ENCODE results near the gene DNAJA3. TPM values are rescaled to one million over a fixed set of nuclear protein-coding genes. Genes with fewer than 3 reads are reported as not detected.

The DNAJA3 gene
- total and polyA plus RNA-seq, 12 donors: 29.0 to 76.7 (median 71.4) TPM

DNA sequence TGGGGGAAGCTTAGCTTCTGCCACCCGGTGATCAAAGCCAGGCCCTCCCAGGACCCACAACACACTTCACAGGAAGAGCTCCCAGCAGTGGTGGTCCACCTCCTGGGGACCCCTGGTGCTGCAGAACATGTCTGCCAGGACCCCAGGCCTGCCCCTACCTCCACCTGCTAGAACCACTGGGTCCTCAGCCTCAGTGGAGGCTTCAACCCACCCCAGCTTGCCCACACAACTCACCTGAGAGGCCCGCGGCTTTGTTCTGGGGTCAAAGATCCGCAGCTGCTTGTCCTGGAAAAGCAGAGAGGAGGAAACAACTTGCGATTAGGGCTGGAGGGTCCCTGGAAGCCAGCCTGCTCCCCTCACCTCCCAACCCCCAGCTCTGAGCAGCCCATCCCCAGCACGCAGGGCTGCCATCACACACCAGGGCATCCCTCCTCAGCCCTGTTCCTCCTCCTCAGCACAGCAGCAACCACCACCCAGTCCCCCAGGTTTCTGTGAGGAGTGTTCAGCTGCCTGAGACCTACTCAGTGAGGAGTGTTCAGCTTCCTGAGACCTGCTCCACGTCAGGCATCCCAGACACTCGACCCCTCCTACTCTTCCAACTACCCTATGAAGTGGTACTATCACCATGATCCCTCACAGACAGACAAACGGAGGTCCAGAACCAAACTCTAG is 30.5 kb upstream of the DNAJA3 start:
- H3K4me3 ChIP-seq: no peak overlapping the region
- peaks cover 0 to 94% (median 7%) of the 10 kb centered on the region in 9 donors for H3K36me3 ChIP-seq
- H3K27ac ChIP-seq: no peak overlapping the region
- TF ChIP-seq, protein P1, sequence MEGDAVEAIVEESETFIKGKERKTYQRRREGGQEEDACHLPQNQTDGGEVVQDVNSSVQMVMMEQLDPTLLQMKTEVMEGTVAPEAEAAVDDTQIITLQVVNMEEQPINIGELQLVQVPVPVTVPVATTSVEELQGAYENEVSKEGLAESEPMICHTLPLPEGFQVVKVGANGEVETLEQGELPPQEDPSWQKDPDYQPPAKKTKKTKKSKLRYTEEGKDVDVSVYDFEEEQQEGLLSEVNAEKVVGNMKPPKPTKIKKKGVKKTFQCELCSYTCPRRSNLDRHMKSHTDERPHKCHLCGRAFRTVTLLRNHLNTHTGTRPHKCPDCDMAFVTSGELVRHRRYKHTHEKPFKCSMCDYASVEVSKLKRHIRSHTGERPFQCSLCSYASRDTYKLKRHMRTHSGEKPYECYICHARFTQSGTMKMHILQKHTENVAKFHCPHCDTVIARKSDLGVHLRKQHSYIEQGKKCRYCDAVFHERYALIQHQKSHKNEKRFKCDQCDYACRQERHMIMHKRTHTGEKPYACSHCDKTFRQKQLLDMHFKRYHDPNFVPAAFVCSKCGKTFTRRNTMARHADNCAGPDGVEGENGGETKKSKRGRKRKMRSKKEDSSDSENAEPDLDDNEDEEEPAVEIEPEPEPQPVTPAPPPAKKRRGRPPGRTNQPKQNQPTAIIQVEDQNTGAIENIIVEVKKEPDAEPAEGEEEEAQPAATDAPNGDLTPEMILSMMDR (IDR thresholded peaks at IDR 0.05): no peak
- intact Hi-C loops (cut with DNase I): no loop called here
- 75 to 76% methylated on average over 9 of the region's 9 CpGs for WGBS, 2 donors
- H3K27me3 ChIP-seq: no peaks in the 10 kb centered on the region
- peaks cover 0 to 26% (median 13%) of the 10 kb centered on the region in 9 donors for H3K4me1 ChIP-seq
- H3K9me3 ChIP-seq: no peaks in the 10 kb centered on the region
- ATAC-seq: no peak
- DNase-seq: no peak

DNA sequence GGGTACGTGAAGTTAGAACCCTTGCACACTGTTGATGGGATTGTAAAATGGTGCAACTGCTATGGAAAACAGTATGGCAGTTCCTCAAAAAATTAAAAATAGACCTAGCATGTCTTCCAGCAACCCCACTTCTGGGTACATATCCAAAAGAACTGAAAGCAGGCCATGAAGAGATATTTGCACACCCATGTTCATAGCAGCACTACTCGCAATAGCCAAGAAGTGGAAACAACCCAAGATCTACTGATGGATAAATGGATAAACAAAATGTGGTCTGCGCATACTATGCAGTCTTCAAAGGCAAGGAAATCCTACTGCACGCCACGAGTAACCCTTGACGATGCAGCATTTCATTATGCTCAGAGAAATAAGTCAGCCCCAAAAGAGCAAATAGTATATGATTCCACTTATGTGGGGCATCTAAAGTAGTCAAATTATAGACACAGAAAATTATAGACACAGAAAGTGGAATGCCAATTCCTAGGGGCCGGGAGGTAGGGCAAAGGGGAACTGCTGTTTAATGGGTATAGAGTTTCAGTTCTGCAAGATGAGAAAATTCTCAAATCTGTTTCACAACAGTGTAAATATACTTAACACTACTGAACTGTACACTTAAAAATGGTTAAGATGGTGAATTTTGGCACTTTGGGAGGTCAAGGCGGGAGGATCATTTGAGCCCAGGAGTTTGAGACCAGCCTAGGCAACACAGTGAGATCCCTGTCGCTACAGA is 26.5 kb upstream of the DNAJA3 start:
- Histone ChIP-seq H3K36me3 (peaks cover 0 to 99% (median 7%) of the 10 kb centered on the region in 9 donors), H3K4me1 (peaks cover 0 to 11% (median 4%) of the 10 kb centered on the region in 9 donors), H3K9me3 (no peaks in the 10 kb centered on the region), H3K27me3 (no peaks in the 10 kb centered on the region), H3K4me3 (no peak overlapping the region), H3K27ac (no peak overlapping the region)
- DNase-seq: no peak
- WGBS, 2 donors: 93 to 95% methylated on average over 9 of the region's 9 CpGs
- ATAC-seq: no peak
- intact Hi-C loops (cut with DNase I): no loop called here
- TF ChIP-seq, protein P1 (IDR thresholded peaks at IDR 0.05): no peak

DNA sequence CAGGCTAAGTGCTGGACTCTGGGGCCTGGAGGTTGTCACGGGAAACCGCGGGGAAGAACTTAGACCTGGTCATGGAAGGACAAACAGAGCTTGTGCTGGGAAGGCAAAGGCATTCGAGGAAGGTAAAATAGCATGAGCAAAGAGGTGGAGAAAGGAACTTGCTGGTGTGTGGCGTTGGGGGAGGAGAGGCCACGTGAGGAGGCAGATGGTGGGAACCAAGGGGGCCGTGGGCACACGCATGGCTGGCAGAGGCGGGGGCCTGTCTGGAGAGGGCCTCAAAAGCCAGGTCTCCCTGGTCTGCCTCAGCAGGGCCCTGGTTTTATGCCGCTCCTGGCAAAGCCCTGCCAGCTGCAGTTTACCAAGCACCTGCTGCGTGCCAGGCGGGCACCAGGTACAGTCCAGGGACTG is 24.6 kb upstream of the DNAJA3 start:
- DNase-seq: no peak
- Histone ChIP-seq H3K27ac (no peak overlapping the region), H3K4me3 (no peak overlapping the region), H3K36me3 (peaks cover 0 to 99% (median 5%) of the 10 kb centered on the region in 9 donors), H3K4me1 (peaks cover 0 to 11% (median 4%) of the 10 kb centered on the region in 9 donors), H3K9me3 (no peaks in the 10 kb centered on the region), H3K27me3 (no peaks in the 10 kb centered on the region)
- TF ChIP-seq, protein P1 (IDR thresholded peaks at IDR 0.05): no peak
- WGBS, 2 donors: 93 to 96% methylated on average over 12 of the region's 12 CpGs
- no peak for ATAC-seq
- intact Hi-C loops (cut with DNase I): loop anchor here (5.0 to 10.0 kb wide), 5 partner anchors 106 to 199 kb away; no protein-coding TSS in a partner anchor

DNA sequence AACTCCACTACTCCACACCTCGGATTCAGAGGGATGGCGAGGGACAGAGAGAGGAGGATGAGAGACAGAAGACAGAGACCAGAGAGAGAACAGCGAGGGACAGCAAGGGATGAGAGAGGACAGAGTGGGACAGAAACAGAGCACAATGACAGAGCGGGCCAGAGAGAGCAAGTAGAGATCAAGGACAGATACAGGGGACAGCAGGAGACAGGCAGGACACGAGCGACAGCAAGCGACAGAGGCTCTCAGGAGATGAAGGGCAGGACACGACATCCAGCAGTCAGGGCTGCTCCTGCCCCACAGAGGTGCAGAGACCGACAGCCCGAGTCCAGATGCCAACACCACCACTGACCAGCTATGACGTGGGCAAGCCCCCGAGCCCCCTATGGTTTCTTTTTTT is 24.2 kb upstream of the DNAJA3 start:
- Histone ChIP-seq H3K36me3 (peaks cover 0 to 99% (median 8%) of the 10 kb centered on the region in 9 donors), H3K27ac (no peak overlapping the region), H3K9me3 (no peaks in the 10 kb centered on the region), H3K4me3 (no peak overlapping the region), H3K4me1 (peaks cover 0 to 11% (median 4%) of the 10 kb centered on the region in 9 donors), H3K27me3 (no peaks in the 10 kb centered on the region)
- TF ChIP-seq, protein P1 (IDR thresholded peaks at IDR 0.05): no peak
- intact Hi-C loops (cut with DNase I): loop anchor here (5.0 to 10.0 kb wide), 5 partner anchors 107 to 199 kb away; no protein-coding TSS in a partner anchor
- 95 to 96% methylated on average over 12 of the region's 12 CpGs for WGBS, 2 donors
- no peak for DNase-seq
- no peak for ATAC-seq

Measured in heart right ventricle (tissue), 16 donors.